ENCODE data around the gene CCHCR1.
A peak's percentile ranks its signal among the peaks of the same experiment; 100 is the strongest.

The CCHCR1 gene

DNA sequence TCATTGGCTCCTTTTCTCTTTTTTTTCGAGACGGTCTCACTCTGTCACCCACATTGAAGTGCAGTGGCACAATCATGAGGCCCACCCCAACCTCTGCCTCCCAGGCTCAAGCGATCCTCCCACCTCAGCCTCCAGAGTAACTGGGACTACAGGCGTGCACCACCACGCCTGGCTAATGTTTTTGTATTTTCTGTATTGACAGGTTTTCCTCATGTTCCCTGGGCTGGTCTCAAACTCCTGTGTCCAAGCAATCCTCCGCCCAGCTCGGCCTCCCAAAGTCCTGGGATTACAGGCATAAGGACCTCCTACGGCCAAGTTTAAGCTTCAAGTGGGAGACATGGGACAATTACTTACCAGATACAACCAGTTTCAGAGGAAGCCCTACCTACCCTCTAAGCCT lies 22.3 kb upstream of the CCHCR1 start:
- Histone ChIP-seq H3K4me2 (ENCODE audit: low read length) (no peak overlapping the region), H3K9ac (no peak overlapping the region), H3K9me3 (ENCODE audit: control insufficient read depth, low read length) (no peaks in the 10 kb centered on the region), H3K4me3 (ENCODE audit: low read depth, low read length) (no peak overlapping the region), H3K4me1 (peaks cover 3% of the 10 kb centered on the region), H3K27me3 (ENCODE audit: control insufficient read depth, insufficient read depth, low read length) (no peaks in the 10 kb centered on the region), H3K79me2 (no peaks in the 10 kb centered on the region), H3K27ac (peak overlapping the region; percentile 36), H3K36me3 (ENCODE audit: control insufficient read depth, insufficient read depth, low read length) (no peaks in the 10 kb centered on the region), H2AFZ (peak overlapping the region; percentile 63)
- TF ChIP-seq, protein P1, sequence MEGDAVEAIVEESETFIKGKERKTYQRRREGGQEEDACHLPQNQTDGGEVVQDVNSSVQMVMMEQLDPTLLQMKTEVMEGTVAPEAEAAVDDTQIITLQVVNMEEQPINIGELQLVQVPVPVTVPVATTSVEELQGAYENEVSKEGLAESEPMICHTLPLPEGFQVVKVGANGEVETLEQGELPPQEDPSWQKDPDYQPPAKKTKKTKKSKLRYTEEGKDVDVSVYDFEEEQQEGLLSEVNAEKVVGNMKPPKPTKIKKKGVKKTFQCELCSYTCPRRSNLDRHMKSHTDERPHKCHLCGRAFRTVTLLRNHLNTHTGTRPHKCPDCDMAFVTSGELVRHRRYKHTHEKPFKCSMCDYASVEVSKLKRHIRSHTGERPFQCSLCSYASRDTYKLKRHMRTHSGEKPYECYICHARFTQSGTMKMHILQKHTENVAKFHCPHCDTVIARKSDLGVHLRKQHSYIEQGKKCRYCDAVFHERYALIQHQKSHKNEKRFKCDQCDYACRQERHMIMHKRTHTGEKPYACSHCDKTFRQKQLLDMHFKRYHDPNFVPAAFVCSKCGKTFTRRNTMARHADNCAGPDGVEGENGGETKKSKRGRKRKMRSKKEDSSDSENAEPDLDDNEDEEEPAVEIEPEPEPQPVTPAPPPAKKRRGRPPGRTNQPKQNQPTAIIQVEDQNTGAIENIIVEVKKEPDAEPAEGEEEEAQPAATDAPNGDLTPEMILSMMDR (IDR thresholded peaks at IDR 0.05): no peak

DNA sequence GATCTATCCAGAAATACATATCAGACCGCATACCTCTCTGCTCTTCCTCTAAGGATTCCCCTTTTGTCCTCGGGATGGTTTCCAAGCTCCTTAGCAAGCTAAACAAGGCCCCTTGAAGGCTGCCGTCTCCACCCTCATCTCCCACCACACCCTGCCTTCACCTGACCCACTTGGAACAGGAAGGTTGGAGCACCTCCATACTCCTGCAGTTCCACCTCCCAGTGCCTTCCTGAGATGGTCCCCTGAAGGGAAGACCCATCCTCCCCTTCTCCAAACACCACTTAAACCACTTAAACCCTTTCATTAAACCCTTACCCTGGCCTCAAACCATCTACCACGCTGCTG lies 21.4 kb upstream of the CCHCR1 start:
- TF ChIP-seq, protein P1 (IDR thresholded peaks at IDR 0.05): no peak
- no peaks in the 10 kb centered on the region for H3K9me3 ChIP-seq (ENCODE audit: control insufficient read depth, low read length)
- H3K36me3 ChIP-seq (ENCODE audit: control insufficient read depth, insufficient read depth, low read length): no peaks in the 10 kb centered on the region
- no peak overlapping the region for H3K4me2 ChIP-seq (ENCODE audit: low read length)
- no peak overlapping the region for H3K27ac ChIP-seq
- H2AFZ ChIP-seq: no peak overlapping the region
- no peak overlapping the region for H3K9ac ChIP-seq
- no peaks in the 10 kb centered on the region for H3K79me2 ChIP-seq
- peaks cover 3% of the 10 kb centered on the region for H3K4me1 ChIP-seq
- no peak overlapping the region for H3K4me3 ChIP-seq (ENCODE audit: low read depth, low read length)
- H3K27me3 ChIP-seq (ENCODE audit: control insufficient read depth, insufficient read depth, low read length): no peaks in the 10 kb centered on the region

DNA sequence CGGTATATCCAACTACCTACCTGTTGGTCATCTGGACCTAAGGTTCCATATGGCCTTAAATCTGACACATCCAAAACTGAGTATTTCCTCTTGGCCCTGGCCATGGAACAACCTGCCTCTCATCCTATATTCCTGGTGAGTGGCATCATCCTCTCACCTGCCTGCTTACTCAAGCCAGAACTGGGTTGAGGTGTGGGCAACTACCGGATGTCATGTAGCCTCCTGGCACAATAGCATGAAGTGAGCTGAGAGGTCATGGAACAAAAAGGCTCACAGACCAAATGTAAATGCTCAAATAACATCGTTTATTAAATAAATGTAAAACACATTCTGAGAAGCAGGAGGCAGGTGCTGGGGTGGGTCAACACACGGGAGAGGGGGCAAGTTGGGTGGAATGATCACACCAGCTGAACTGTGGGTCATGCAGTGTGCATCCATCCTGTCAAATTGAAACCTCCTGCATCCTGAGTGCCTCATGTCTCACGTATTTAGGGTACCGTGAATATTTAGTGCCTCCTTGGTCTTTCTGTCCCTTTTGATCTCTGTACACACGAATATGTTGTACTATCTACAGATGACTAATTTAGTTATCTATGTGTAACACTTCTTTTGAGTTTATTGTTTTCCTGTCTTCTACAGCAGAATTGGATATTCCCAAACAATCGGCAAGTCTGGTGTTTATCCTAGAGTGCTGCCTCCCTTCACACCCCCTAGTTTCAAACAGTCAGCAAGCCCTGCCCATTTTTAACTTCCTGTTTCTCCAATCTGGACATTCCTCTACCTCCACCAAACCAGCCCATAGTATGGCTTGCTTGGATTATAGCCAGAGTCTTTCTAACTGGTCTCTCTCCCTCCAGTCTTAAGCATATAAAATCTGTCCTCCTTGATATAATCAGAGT lies 20.8 kb upstream of the CCHCR1 start:
- Histone ChIP-seq H3K4me3 (ENCODE audit: low read depth, low read length) (no peak overlapping the region), H3K4me1 (peaks cover 3% of the 10 kb centered on the region), H3K27me3 (ENCODE audit: control insufficient read depth, insufficient read depth, low read length) (no peaks in the 10 kb centered on the region), H3K79me2 (no peaks in the 10 kb centered on the region), H3K9ac (no peak overlapping the region), H3K9me3 (ENCODE audit: control insufficient read depth, low read length) (no peaks in the 10 kb centered on the region), H3K27ac (no peak overlapping the region), H3K4me2 (ENCODE audit: low read length) (no peak overlapping the region), H2AFZ (no peak overlapping the region), H3K36me3 (ENCODE audit: control insufficient read depth, insufficient read depth, low read length) (no peaks in the 10 kb centered on the region)
- TF ChIP-seq, protein P1 (IDR thresholded peaks at IDR 0.05): no peak

DNA sequence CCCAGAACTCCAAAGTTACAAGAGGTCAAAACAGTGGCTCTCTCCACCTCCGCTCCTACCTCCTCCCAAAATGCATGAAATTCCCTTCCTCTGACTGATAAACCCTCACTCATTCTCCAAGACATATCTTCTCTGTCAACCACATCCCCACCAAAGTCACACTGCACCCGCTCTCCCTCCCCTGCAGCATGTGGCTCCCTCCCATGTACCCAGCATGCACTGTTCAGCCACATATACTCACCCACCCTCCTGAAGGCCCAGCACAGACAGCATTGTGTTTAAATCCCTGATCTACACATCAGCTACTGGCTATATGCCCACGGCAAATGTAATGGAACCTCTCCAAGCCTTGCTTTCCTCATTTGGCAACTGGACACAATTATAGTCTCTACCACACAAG lies 18.4 kb upstream of the CCHCR1 start:
- TF ChIP-seq, protein P1 (IDR thresholded peaks at IDR 0.05): no peak
- Histone ChIP-seq H3K27ac (no peak overlapping the region), H3K36me3 (ENCODE audit: control insufficient read depth, insufficient read depth, low read length) (no peaks in the 10 kb centered on the region), H3K27me3 (ENCODE audit: control insufficient read depth, insufficient read depth, low read length) (no peaks in the 10 kb centered on the region), H3K4me2 (ENCODE audit: low read length) (no peak overlapping the region), H3K9me3 (ENCODE audit: control insufficient read depth, low read length) (no peaks in the 10 kb centered on the region), H3K4me1 (peaks cover 3% of the 10 kb centered on the region), H3K9ac (no peak overlapping the region), H3K79me2 (no peaks in the 10 kb centered on the region), H3K4me3 (ENCODE audit: low read depth, low read length) (no peak overlapping the region), H2AFZ (no peak overlapping the region)

DNA sequence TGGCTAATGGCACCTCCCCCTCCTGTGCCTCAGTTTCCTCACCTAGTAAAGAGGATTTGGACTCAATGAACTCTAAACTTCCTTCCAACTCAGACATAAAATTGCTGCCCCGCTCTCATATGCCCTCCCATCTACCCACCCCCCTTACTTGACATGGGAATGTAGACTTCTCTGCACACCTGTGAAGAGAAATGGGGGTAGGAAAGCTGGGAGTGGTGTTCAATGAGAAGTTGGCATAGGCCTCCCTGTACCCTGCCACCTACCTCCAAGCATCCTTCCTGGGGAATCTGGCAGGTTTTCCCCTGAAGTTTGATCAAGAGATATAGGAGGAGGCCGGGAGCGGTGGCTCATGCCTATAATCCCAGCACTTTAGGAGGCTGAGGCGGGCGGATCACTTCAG lies 16.8 kb upstream of the CCHCR1 start:
- Histone ChIP-seq H3K9ac (no peak overlapping the region), H3K4me2 (ENCODE audit: low read length) (no peak overlapping the region), H3K9me3 (ENCODE audit: control insufficient read depth, low read length) (no peaks in the 10 kb centered on the region), H2AFZ (no peak overlapping the region), H3K36me3 (ENCODE audit: control insufficient read depth, insufficient read depth, low read length) (no peaks in the 10 kb centered on the region), H3K4me1 (peaks cover 3% of the 10 kb centered on the region), H3K79me2 (no peaks in the 10 kb centered on the region), H3K4me3 (ENCODE audit: low read depth, low read length) (no peak overlapping the region), H3K27me3 (ENCODE audit: control insufficient read depth, insufficient read depth, low read length) (no peaks in the 10 kb centered on the region), H3K27ac (no peak overlapping the region)
- TF ChIP-seq, protein P1 (IDR thresholded peaks at IDR 0.05): no peak
